Measurements from ENCODE around the gene EQTN.

GRCh38 chr9:27280249-27280648 lies 16.7 kb downstream of the EQTN start:
- TF ChIP-seq, protein P1, sequence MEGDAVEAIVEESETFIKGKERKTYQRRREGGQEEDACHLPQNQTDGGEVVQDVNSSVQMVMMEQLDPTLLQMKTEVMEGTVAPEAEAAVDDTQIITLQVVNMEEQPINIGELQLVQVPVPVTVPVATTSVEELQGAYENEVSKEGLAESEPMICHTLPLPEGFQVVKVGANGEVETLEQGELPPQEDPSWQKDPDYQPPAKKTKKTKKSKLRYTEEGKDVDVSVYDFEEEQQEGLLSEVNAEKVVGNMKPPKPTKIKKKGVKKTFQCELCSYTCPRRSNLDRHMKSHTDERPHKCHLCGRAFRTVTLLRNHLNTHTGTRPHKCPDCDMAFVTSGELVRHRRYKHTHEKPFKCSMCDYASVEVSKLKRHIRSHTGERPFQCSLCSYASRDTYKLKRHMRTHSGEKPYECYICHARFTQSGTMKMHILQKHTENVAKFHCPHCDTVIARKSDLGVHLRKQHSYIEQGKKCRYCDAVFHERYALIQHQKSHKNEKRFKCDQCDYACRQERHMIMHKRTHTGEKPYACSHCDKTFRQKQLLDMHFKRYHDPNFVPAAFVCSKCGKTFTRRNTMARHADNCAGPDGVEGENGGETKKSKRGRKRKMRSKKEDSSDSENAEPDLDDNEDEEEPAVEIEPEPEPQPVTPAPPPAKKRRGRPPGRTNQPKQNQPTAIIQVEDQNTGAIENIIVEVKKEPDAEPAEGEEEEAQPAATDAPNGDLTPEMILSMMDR (IDR thresholded peaks at IDR 0.05): no peak
- no peak for TF ChIP-seq EZH2phosphoT487 (IDR thresholded peaks at IDR 0.05)
- TF ChIP-seq EZH2 (IDR thresholded peaks at IDR 0.05): no peak
